NOMO-1 treated with DMSO at 0.1 percent for 48 hours (cell line): Measurements from ENCODE around the gene HCAR1.
A peak's percentile ranks its signal among the peaks of the same experiment; 100 is the strongest.
"Not testable (repeated sequence)": the region's sequence is repeated elsewhere in the genome, so short reads cannot be mapped to it uniquely, and the experiment has no call there.

Experiments used
- DNase-seq: peaks from one replicate; lab custom pipeline; 2025; ENCODE audit not compliant: unreplicated experiment; lab: John Stamatoyannopoulos, UW

The HCAR1 gene, protein sequence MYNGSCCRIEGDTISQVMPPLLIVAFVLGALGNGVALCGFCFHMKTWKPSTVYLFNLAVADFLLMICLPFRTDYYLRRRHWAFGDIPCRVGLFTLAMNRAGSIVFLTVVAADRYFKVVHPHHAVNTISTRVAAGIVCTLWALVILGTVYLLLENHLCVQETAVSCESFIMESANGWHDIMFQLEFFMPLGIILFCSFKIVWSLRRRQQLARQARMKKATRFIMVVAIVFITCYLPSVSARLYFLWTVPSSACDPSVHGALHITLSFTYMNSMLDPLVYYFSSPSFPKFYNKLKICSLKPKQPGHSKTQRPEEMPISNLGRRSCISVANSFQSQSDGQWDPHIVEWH

GRCh38 chr12:122730215-122731014 lies at the start of gene HCAR1:
Gene HCAR1, minus strand, starts transcription at chr12:122730844. Its CDS starts 505 bp downstream, at chr12:122730339.
- no peak for DNase-seq

DNA sequence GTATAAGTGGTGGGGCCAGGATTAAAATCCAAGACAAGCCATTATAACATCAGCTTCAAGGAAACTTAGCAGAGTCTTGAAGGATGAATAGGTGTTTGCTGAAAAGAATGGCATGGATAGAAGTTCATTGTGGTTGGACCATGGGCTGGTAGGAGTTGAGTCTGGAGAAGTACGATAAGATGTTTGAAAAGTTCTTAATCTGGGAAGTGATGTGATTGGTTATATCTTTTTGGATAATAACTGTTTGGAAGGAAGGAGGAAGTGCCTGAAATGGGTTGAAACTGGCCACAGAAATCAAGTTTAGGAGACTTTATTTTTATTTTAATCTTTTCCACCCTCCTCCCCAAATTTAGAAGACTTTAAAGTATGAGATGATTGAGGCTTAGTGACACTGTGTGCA lies 26.9 kb upstream of the HCAR1 start:
- DNase-seq = no peak

GRCh38 chr12:122754790-122755189 lies 24.1 kb upstream of the HCAR1 start:
- DNase-seq = no peak

DNA sequence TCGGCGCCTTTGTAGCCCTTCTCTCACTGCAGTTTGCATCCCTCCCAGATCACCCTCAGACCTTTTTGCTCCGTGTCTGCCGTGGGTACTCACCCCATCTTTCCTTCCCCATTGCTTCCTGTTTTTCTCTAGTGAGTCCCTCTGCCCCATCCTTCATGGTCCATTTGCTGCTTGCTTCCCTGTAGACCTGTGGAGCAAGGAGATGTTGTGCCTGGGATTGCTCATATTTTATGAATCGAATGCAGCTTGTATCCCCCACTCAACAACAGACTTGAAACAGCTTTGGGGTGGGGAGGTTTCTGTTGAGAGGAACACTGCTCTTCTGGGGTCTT lies 22.6 kb upstream of the HCAR1 start:
- peak; percentile 58 for DNase-seq

- peak; percentile 96 for DNase-seq
Observed at GRCh38 chr12:122752464-122753318, 22.0 kb upstream of the HCAR1 start, which contains the start of gene DENR. Gene DENR, plus strand, starts transcription at chr12:122752824. Its CDS starts 878 bp downstream, at chr12:122753702.

DNA sequence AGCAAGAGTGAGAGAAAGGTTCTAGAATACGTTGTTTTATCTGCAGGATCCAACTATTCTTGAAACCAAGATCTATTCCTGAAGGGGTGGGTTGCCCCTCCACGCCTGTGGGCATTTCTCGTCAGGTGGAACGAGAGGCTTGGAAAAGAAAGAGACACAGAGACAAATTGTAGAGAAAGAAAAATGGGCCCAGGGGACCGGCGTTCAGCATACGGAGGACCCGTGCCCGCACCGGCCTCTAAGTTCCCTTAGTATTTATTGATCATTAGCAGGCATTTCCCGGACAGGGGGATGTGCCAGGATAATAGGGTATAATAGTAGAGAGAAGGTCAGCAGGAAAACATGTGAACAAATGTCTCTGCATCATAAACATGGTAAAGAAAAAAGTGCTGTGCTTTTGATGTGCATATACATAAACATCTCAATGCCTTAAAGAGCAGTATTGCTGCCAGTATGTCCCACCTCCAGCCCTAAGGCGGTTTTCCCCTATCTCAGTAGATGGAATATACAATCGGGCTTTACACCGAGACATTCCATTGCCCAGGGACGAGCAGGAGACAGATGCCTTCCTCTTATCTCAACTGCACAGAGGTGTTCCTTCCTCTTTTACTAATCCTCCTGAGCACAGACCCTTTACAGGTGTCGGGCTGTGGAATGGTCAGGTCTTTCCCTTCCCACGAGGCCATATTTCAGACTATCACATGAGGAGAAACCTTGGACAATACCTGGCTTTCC lies 20.3 kb upstream of the HCAR1 start:
- DNase-seq = not testable (repeated sequence)

DNA sequence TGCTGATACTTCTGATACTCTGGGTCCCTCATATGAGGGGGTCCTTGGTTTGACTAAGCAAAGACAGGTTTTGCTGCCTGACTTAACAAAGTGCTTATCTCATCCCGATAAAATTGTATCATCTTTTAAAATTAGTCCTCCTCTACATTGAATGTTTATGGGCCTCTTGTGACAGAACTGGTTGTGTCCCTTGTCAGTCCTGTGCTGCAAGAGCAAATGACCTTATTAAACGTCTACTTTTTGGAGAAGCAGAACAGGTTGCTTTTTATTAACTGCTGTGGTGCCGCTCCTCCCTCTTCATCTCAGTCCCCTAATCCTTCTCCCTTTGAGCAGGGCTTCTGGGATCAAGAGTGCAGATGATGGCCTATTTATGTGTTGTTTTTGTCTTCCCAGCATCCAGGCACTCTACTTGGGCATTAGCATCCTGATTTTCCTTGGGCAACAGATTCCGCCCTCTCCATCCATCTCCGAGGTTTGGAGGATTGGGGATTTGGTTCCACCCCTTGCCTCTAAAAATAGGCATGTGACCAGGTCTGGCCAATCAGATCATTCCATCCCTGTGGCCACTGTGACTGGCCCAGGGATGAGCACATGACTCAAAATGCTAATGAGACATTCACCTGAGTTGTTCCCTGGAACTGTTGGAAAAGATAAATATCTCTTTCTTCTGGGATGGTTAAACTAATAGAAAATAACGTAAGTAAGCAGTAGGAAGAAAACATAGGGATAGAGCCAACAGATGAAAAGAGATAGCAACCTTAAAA lies 19.1 kb upstream of the HCAR1 start:
- DNase-seq = no peak

DNA sequence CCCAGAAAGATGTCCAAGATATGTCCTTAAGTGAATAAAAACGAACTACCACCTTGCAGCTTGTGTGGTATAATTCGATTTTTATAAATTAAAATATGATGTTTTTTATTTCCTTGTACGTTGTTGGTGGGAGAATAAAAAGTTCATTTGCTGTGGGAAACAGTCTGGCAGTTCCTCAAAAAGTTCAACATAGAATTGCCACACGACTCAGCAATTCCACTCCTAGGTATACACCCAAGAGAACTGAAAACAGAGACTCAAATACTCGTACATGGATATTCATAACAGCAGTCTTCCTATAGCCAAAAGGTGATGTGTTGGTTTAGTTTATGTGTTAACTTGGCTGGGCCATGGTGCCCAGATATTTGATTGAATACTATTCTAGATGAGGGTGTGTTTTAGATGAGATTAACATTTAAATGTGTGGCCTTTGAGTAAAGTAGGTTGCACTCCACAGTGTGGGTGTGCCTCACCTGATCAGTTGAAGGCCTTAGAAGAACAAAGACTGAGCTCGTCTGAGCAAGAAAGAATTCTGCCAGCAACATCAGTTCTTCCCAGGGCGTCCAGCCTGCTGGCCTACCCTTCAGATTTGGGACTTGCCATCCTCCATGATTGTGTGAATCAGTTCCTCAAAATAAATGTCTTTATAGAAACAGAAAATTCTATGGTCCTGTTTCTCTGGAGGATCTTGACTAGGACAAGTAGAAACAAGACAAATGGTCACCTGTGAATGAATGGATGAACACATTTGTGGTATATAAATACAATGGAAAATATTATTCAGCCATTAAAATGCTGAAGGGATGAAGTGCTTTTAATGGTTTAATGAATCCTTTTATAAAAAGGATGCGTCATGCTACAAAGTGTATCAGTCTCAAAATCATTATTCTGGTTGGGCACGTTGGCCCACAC lies 16.8 kb upstream of the HCAR1 start:
- peak; percentile 24 for DNase-seq

GRCh38 chr12:122743895-122744525 lies 13.4 kb upstream of the HCAR1 start:
- peak; percentile 69 for DNase-seq

- DNase-seq = no peak
Observed at GRCh38 chr12:122740351-122740750, 9.7 kb upstream of the HCAR1 start.

DNA sequence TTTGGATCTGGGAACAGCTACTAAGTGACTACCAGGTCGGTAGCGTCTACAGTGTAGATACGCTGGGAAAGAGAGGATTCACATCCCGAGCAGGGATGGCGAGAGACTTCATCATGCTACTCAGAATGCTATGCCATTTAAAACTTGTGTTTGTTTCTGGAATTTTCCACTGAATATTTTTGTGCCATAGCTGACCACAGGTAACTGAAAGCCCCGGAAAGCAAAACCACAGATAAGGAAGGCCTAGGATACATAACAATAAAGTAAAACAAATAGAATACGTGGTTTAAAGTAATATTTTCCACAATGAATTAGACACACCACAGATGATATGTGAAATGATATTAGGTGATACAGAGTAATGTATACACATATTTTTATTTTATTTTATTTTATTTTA lies 7.9 kb upstream of the HCAR1 start:
- DNase-seq = no peak

DNA sequence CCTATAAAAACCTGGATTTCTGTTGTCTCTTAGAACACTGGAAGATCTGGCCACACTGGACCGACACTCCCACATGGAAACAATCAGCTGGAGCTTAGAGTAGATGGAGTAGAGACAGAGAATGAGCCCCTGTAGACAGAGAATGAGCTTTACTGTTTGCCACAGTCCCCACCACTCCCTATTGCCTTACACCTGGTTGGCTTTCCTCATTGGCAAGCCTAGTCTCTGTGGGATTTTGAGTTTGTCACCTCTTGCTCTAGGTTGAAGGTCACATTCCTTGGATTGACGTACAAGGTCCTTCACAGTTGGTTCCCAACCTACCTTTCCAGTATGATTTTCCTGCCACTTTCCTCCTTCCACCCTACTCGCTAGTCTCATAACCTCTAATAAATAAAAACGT lies 2.0 kb upstream of the HCAR1 start:
- no peak for DNase-seq

DNA sequence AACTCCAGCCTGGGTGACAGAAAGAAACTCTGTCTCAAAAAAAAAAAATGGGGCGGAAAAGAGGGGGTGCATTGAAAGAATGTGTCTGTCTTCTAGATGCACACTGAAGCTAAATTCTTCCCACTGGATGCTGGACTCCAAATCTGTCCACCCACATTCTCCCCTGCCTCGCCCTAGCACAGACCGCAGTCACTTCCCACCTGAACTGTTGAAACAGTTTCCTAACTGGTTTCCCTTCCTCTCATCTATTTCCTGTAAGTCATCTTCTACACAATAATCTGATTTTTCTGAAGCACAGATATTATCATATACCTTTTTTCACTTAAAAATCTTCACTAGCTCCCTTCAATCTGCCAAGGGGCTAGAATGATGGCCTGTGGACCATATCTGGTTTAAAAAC lies 1.5 kb upstream of the HCAR1 start:
- DNase-seq = peak; percentile 69

- no peak for DNase-seq
Observed at GRCh38 chr12:122729583-122730214, 945 bp downstream of the HCAR1 start.

DNA sequence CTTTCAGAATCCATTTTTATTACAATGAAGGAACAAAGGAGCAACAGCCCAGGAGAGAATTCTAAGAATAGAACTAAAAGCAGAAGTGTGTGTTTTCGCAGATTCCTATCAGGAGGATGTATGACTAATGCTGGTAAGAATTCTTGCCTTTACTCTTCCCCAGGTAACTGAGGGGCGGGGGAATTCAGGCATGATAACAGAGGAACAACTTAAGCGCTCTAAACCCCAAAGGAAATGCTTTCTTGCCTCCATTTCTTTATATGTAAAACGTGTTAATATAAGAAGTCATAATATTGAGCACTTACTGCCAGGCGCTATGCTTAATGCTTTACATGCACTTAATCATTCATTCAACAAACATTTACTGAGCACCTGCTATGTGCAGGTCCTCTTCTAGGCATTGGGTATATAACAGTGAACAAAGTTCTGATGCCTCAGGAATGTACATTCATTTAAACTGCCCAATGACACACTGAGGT lies 4.5 kb downstream of the HCAR1 start:
- peak; percentile 62 for DNase-seq

GRCh38 chr12:122725452-122726079 lies 5.1 kb downstream of the HCAR1 start:
- DNase-seq = peak; percentile 62

DNA sequence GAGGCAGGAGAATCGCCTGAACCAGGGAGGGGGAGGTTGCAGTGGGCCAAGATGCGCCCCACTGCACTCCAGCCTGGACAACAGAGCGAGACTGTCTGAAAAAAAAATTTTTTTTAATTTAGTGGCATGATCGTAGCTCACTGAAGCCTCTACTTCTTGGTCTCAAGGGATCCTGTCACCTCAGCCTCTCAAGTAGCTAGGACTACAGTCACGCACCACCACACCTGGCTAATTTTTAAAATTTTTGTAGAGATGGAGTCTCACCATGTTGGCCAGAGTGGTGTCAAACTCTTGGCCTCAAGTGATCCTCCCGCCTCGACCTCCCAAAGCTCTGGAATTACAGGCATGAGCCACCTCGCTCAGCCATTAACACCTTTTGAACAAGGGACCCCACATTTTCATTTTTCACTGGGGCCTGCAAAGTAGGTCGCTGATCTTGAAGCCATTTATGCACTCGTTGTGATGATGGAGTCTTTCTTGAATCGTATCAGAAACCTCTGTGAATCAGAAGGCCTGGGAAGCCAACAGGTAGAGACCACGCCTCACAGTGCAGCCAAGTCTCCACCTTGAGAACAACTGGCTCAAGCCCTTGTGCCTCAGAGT lies 5.9 kb downstream of the HCAR1 start:
- DNase-seq = no peak
